Mesendoderm (in vitro differentiated cells): ENCODE results near the gene INSYN1.
"Not testable (repeated sequence)": the region's sequence is repeated elsewhere in the genome, so short reads cannot be mapped to it uniquely, and the experiment has no call there.

Source experiments
- DNase-seq: peaks from one replicate; pipeline ENCODE4 v3.0.0; 2013
- H2AK5ac ChIP-seq: 2 replicates; pipeline ENCODE4 v1.6.1; 2013; ENCODE audit warnings: low read length, inconsistent platforms
- H2BK120ac ChIP-seq: 2 replicates; pipeline ENCODE4 v1.6.1; 2013; ENCODE audit warnings: low read depth, mild to moderate bottlenecking, low read length, moderate library complexity, mixed read lengths
- H2BK15ac ChIP-seq: replicated peaks from 2 replicates; pipeline ENCODE4 v1.6.1; 2013; ENCODE audit warnings: low read depth, mild to moderate bottlenecking, moderate library complexity
- H2BK5ac ChIP-seq: 2 replicates; pipeline ENCODE4 v1.6.1; 2013; ENCODE audit warnings: low read length, inconsistent platforms
- H3K18ac ChIP-seq: 2 replicates; pipeline ENCODE4 v1.6.1; 2013; ENCODE audit warnings: mild to moderate bottlenecking, low read length, mixed read lengths
- H3K23ac ChIP-seq: one replicate; pipeline ENCODE4 v1.6.1; 2013; ENCODE audit warnings: low read length
- H3K27ac ChIP-seq: 2 replicates; pipeline ENCODE4 v1.5.1; 2013; ENCODE audit warnings: low read depth, mild to moderate bottlenecking, inconsistent platforms, low read length, moderate library complexity
- H3K27me3 ChIP-seq: 2 replicates; pipeline ENCODE4 v1.6.1; 2013; ENCODE audit warnings: low read length, control low read depth, mild to moderate bottlenecking, inconsistent platforms; ENCODE audit not compliant: insufficient read depth, poor library complexity
- H3K36me3 ChIP-seq: 2 replicates; pipeline ENCODE4 v1.6.1; 2013; ENCODE audit warnings: low read length, inconsistent platforms; ENCODE audit not compliant: control insufficient read depth, insufficient read depth
- H3K4ac ChIP-seq: one replicate; pipeline ENCODE4 v1.6.1; 2013; ENCODE audit warnings: low read depth, mild to moderate bottlenecking, low read length, moderate library complexity
- H3K4me1 ChIP-seq: 2 replicates; pipeline ENCODE4 v1.6.1; 2013; ENCODE audit warnings: low read depth, low read length, inconsistent platforms; ENCODE audit not compliant: control insufficient read depth
- H3K4me2 ChIP-seq: 2 replicates; pipeline ENCODE4 v1.6.1; 2013; ENCODE audit warnings: low read length
- H3K4me3 ChIP-seq: 2 replicates; pipeline ENCODE4 v1.5.1; 2013; ENCODE audit warnings: mild to moderate bottlenecking, low read length
- H3K56ac ChIP-seq: one replicate; pipeline ENCODE4 v1.6.1; 2013; ENCODE audit warnings: low read length
- H3K79me1 ChIP-seq: 2 replicates; pipeline ENCODE4 v1.6.1; 2013; ENCODE audit warnings: low read length, inconsistent platforms
- H3K79me2 ChIP-seq: 2 replicates; pipeline ENCODE4 v1.6.1; 2013; ENCODE audit warnings: mild to moderate bottlenecking, low read length; ENCODE audit not compliant: control insufficient read depth, insufficient read depth
- H3K9ac ChIP-seq: 2 replicates; pipeline ENCODE4 v1.6.1; 2013; ENCODE audit warnings: low read length, inconsistent platforms
- H4K5ac ChIP-seq: one replicate; pipeline ENCODE4 v1.6.1; 2013; ENCODE audit warnings: low read length
- H4K8ac ChIP-seq: one replicate; pipeline ENCODE4 v1.6.1; 2013; ENCODE audit warnings: low read depth, mild to moderate bottlenecking, control low read depth, low read length, moderate library complexity
- WGBS: extraction: QIAGEN DNeasy Blood & Tissue Kit; methylation state at CpG from one replicate; pipeline ENCODE4 v1.1.7; 2013; ENCODE audit warnings: low lambda C conversion rate, missing lambda C conversion rate; ENCODE audit not compliant: insufficient coverage; ENCODE audit errors: extremely low coverage; 5-methylcytosine and 5-hydroxymethylcytosine counted together

The INSYN1 gene

DNA sequence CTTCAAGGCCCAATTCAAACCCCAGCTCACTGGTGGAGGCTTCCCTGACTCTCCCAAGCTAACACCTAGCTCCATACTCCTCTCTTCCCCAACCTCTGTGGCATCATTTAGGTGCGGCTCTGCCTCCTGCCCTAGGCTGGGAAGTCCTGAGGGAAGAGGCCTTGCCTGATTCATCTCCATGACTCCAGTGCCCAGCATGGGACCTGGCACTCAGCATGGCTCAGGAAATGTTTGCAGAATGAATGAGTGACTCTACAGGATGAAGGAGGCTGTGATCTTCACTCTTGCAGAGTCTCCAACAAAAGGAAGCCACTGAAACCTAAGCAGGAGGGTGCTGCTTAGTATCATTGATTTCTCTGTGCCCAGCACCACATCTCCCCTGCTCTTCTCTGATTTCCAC is 34.5 kb upstream of the INSYN1 start:
- no peak overlapping the region for H2AK5ac ChIP-seq
- DNase-seq: no peak
- no peak overlapping the region for H3K4ac ChIP-seq
- no peak overlapping the region for H3K18ac ChIP-seq
- H3K4me2 ChIP-seq: no peak overlapping the region
- H4K5ac ChIP-seq: no peak overlapping the region
- peaks cover 4% of the 10 kb centered on the region for H3K4me1 ChIP-seq
- H3K4me3 ChIP-seq: no peak overlapping the region
- no peak overlapping the region for H3K23ac ChIP-seq
- no peaks in the 10 kb centered on the region for H3K27me3 ChIP-seq
- H2BK120ac ChIP-seq: no peak overlapping the region
- H3K56ac ChIP-seq: no peak overlapping the region
- H3K79me2 ChIP-seq: no peaks in the 10 kb centered on the region
- no peaks in the 10 kb centered on the region for H3K36me3 ChIP-seq
- no peak overlapping the region for H2BK15ac ChIP-seq
- H2BK5ac ChIP-seq: no peak overlapping the region
- H3K9ac ChIP-seq: no peak overlapping the region
- no peak overlapping the region for H3K27ac ChIP-seq
- WGBS: no CpG with 5 or more reads among the region's 1 CpG
- H4K8ac ChIP-seq: no peak overlapping the region
- no peaks in the 10 kb centered on the region for H3K79me1 ChIP-seq

DNA sequence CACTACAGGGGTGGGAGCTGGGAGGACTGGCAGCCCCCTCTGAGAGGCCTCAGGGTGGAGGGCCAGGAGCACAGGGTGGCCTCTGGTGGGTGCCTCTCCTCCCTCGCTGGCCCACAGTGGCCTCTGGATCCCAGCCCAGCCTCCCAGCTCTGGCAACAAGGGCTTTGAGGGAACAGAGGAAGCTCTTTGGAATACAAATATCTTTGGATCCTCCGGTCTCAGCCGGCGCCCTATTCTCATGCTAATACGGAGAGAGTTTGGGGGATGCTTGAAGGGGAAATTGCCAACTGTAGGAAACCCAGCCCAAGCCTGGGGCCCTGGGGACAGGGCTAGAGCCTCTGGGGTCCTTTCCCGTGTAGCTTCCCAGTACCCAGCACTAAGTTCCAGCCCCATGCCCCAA is 33.4 kb upstream of the INSYN1 start:
- no peak overlapping the region for H3K4me3 ChIP-seq

GRCh38 chr15:73785256-73786014 is 32.3 kb upstream of the INSYN1 start:
- not testable (repeated sequence) for H3K56ac ChIP-seq, H2BK15ac ChIP-seq, DNase-seq, H2BK5ac ChIP-seq, H4K8ac ChIP-seq, H2BK120ac ChIP-seq, H3K9ac ChIP-seq, H3K27me3 ChIP-seq, H4K5ac ChIP-seq, H3K23ac ChIP-seq, H3K4me1 ChIP-seq, H3K79me2 ChIP-seq, H3K36me3 ChIP-seq, H3K4ac ChIP-seq, H3K27ac ChIP-seq, H3K79me1 ChIP-seq, H3K4me2 ChIP-seq, H2AK5ac ChIP-seq, H3K18ac ChIP-seq, H3K4me3 ChIP-seq
- WGBS: no CpG with 5 or more reads among the region's 12 CpGs

More for the DNA sequence above, 33.4 kb upstream of the INSYN1 start:
- Histone ChIP-seq H3K36me3 (no peaks in the 10 kb centered on the region), H3K9ac (no peak overlapping the region), H2AK5ac (no peak overlapping the region), H3K79me2 (no peaks in the 10 kb centered on the region), H3K79me1 (no peaks in the 10 kb centered on the region), H3K18ac (no peak overlapping the region), H3K4me2 (no peak overlapping the region), H2BK15ac (no peak overlapping the region), H3K4me1 (peaks cover 4% of the 10 kb centered on the region), H3K56ac (peak overlapping the region; percentile 5), H3K27me3 (no peaks in the 10 kb centered on the region), H3K23ac (no peak overlapping the region), H2BK120ac (no peak overlapping the region), H3K27ac (no peak overlapping the region), H4K5ac (no peak overlapping the region), H4K8ac (no peak overlapping the region), H3K4ac (no peak overlapping the region), H2BK5ac (no peak overlapping the region)
- DNase-seq: no peak
- no CpG with 5 or more reads among the region's 6 CpGs for WGBS

- no peak for DNase-seq
- no CpG with 5 or more reads among the region's 3 CpGs for WGBS
These were observed 31.1 kb upstream of the INSYN1 start for GRCh38 chr15:73784291-73784690.

DNA sequence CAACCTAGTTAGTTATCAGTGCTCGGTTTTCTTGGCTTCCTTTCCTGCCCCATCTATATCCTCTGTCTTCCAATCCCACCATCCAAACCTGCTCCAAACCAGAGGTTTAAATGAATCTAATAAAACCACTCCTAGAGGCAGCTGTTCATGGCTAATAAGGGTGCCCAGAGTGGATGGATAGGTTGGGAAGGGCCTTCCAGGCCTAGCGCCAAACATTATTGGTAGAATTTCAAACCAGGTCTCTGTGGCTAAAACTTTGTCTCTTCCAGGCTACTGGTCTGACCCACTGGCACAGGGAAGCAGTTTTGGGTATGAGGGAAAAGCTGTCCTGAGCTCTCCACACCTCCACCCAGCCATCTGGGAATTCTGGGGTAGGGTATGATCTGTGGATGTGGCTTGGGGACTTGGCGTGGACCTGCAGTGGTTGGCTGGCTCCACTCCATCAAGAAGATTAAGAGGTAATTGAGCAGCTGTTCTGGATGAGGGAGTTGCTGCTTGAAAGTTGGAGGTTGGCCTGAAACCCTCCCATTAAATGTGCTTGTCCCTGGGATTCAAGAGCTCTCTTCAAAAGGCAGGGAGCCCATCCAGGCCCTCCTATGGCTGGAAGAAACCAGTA is 29.3 kb upstream of the INSYN1 start:
- Histone ChIP-seq H2BK15ac (no peak overlapping the region), H3K4ac (no peak overlapping the region), H4K8ac (no peak overlapping the region), H3K36me3 (no peaks in the 10 kb centered on the region), H3K4me1 (peaks cover 4% of the 10 kb centered on the region), H3K4me2 (no peak overlapping the region), H3K4me3 (no peak overlapping the region), H3K27me3 (no peaks in the 10 kb centered on the region), H2AK5ac (no peak overlapping the region), H2BK120ac (no peak overlapping the region), H3K27ac (no peak overlapping the region), H3K18ac (no peak overlapping the region), H3K23ac (no peak overlapping the region), H3K79me2 (no peaks in the 10 kb centered on the region), H2BK5ac (no peak overlapping the region), H3K56ac (no peak overlapping the region), H3K79me1 (no peaks in the 10 kb centered on the region), H3K9ac (no peak overlapping the region), H4K5ac (no peak overlapping the region)
- no peak for DNase-seq
- no CpG with 5 or more reads among the region's 3 CpGs for WGBS

More at GRCh38 chr15:73784291-73784690, 31.1 kb upstream of the INSYN1 start:
- Histone ChIP-seq H3K27me3 (no peaks in the 10 kb centered on the region), H3K4me3 (no peak overlapping the region), H4K5ac (no peak overlapping the region), H3K4me2 (no peak overlapping the region), H3K4ac (no peak overlapping the region), H2BK5ac (no peak overlapping the region), H3K4me1 (peaks cover 4% of the 10 kb centered on the region), H2BK15ac (no peak overlapping the region), H3K79me2 (no peaks in the 10 kb centered on the region), H3K27ac (no peak overlapping the region), H3K9ac (no peak overlapping the region), H2BK120ac (no peak overlapping the region), H3K18ac (no peak overlapping the region), H2AK5ac (no peak overlapping the region), H3K23ac (no peak overlapping the region), H3K56ac (no peak overlapping the region), H4K8ac (no peak overlapping the region), H3K36me3 (no peaks in the 10 kb centered on the region), H3K79me1 (no peaks in the 10 kb centered on the region)
